Activated T-cell treated with anti-CD3 and anti-CD28 coated beads for 4 hours (primary cell): Measurements from ENCODE around the gene ABCG4.
"Not testable (repeated sequence)": the region's sequence is repeated elsewhere in the genome, so short reads cannot be mapped to it uniquely, and the experiment has no call there.

Experiments
- DNase-seq: peaks from one replicate; pipeline ENCODE4 v3.0.0-alpha.2; 2020

The ABCG4 gene

DNA sequence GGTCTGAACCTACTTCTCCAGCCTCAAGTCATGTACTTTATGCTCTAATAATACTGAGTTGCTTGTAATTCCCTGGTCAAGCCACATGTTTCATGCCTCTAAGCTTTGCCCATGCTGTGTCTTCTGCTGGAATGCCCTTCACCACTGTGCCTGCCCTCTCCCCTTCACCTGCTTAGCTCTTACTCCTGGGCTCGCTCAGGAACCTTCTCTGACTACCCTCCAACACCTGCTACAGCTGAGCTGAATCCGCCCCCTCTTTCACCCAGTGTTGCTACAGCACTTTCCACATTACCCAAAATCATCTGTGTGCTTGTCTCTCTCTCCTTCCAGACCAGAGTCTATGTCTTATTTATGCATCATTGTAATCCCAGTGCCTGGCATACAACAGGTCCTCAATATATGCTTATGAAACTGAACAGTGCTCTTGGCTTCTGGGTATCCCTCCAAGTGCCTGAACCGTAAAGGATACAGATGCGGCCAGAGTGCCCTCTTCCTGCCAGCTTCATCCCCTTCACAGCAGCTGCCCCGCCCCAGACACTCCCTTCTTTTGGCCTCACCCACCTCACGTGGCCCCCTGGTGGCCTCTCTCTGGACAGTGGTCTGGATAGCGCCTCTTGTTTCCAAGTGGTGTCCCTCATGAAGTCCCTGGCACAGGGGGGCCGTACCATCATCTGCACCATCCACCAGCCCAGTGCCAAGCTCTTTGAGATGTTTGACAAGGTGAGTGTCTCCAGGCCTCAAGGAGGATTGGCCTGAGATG lies 7.1 kb downstream of the ABCG4 start:
- DNase-seq: no peak

DNA sequence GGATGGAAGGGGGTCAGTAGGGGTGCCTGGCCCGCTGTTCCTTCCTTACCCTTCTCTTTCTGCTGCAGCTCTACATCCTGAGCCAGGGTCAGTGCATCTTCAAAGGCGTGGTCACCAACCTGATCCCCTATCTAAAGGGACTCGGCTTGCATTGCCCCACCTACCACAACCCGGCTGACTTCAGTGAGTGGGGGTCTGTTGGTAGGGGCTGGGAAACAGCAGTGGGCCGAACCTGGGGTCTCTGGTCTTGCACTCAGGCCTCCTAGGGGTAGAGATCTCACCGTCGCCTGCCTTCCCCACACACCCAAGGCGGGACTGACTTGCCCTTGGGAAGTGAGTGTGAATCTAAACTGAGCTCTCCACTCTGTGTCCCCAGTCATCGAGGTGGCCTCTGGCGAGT lies 7.6 kb downstream of the ABCG4 start:
- DNase-seq: no peak

DNA sequence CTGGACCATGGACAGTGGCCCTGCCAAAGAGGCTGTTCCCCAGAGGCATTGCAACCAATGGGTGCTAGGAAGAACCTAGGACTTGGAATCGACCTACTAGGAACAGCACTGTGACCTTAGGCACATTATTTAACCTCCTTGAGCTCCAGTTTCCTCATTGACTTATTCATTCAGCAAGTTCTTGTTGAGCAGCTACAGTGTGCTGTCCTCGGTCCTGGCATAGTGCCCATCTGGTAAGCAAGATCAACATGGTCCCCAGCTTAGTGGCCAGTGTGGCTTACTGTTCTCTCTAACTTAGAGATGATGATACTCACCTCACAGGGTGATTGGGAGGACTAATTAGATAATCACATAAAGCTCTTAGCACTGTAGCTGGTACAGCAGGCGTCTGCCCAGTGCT lies 8.2 kb downstream of the ABCG4 start:
- DNase-seq: no peak

DNA sequence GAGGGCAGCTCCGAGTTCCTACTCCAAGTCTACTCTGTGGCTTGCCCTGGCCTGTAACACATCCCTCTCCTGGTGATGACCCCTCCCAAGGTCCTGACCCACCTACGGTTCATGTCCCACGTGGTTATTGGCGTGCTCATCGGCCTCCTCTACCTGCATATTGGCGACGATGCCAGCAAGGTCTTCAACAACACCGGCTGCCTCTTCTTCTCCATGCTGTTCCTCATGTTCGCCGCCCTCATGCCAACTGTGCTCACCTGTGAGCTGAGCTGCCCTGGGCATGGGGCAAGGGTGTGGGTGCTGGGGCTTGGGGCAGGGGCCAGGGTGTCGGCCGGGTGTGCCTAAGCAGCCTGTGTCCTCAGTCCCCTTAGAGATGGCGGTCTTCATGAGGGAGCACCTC lies 9.6 kb downstream of the ABCG4 start:
- no peak for DNase-seq

DNA sequence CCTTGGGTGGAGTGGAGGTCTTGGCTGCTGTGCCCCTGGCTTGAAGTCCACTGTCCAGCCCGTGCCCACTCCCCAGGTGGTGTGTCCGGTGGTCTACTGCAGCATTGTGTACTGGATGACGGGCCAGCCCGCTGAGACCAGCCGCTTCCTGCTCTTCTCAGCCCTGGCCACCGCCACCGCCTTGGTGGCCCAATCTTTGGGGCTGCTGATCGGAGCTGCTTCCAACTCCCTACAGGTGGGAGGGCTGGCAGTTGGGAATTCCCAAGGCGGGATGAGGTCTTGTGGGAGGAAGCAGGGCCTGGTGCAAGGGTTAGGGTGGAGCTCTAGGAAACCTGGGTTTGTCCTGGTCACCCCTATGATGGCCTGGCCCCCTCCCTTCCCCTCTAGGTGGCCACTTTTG lies 11.3 kb downstream of the ABCG4 start:
- no peak for DNase-seq

DNA sequence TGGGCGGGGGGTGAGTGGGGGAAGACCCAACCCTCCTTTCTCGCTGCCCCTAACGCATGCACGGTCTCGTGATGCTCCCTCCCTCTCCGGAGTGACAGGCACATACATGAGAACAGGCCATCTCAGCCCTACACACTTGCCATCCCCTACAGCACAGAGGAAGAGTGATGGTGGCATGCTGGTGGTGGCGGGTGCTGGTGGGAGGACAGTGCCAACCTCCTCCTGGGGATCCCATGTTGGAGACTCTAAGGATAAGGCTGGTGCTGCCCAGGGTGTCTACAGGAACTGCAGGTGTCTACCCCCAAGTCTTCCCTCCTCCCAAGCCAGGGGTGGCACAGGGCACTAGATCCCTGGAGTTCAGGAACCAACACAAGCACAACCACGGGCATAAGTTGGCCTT lies 13.0 kb downstream of the ABCG4 start:
- DNase-seq: no peak

DNA sequence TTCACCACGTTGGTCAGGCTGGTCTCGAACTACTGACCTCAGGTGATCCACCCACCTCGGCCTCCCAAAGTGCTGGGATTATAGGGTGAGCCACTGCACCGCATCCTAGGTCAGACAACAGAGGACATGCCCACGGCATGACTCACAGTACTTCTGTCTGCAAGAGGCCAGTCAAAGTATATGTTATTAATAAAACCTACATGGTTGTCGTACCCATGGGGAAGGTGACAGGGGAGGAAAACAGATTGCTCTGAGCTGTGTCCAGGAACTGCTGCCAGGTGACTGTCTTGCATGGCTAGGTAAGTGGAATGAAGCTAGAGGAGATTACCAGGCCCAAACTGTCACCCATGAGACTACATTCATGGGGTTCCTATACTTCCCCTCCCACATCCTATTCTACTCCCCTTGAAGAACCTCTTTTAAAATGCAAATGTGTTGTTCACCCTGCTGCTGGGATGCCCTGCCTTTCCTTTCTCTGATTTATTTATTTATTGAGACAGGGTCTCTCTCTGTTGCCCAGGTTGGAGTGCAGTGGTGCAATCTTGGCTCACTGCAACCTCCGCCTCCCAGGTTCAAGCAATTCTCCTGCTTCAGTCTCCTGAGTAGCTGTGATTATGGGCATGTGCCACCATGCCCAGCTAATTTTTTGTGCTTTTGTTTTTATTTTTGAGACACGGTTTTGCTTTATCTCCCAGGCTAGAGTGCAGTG lies 17.7 kb downstream of the ABCG4 start:
- no peak for DNase-seq

DNA sequence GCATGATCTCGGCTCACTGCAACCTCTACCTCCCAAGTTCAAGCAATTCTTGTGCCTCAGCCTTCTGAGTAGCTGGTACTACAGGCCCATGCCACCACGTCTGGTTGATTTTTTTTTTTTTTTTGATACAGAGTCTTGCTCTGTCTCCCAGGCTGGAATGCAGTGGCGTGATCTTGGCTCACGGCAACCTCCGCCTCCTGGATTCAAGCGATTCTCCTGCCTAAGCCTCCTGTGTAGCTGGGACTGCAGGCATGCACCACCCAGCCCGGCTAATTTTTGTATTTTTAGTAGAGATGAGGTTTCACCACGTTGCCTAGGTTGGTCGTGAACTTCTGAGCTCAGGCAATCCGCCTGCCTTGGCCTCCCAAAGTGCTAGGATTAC lies 18.2 kb downstream of the ABCG4 start:
- DNase-seq: not testable (repeated sequence)

DNA sequence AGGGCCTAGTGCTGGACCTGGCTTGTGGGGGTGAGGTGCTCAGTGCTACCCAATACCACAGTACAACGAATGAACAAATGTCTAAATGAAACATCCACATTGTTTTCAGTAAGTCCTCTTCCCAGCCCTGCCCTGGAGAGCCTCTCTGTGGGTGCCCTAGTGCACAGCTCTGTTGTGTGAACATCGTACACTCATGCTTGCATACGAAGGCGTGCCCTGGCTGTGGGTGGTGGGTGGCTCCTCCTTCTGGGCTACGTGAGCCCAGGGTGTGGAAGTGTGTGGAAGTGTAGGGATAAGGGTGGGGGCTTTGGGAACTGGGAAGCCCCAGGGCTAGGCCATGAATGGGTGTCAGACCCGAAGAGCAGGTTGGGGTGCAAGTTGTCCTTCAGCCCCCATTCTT lies 19.1 kb downstream of the ABCG4 start:
- DNase-seq: no peak

DNA sequence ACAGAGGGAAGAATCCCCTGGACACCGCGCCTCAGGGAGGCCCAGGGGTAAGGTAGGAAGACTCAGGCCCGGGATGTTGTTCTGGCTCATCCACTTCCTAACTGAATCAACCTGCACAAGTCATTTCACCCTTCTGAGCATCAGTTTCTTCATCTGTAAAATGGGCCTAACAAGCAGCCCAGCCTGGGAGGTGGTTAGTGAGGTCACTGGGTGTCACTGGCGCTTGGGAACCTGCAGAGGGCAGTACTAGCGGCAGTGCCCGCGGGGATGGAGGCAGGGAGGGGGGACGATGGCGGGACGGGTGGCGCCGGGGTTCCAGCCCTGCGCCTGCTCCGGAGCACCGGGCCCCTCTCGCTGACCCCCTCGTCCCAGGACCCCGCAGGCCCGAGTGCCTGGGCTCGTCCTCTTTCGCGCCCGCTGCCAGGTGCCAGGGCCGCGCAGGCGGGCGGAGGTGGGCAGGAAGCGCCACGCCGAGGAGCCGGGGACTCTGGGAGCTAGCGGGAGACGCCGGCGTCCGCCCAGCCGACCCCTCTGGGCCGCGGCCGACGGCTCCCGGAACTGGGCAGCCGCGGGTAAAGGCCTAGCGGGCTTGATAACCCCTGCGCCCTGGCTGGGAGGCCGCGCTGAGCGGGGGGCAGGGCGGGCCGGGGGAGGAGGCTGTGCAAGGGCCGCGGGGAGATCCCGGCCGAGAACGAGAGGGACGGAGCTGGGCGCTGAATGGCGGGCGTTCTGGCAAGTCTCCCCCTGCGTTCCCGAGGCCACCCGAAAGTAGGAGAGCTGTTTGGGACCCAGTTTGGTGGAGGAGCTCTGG lies 19.8 kb downstream of the ABCG4 start, which contains the start of gene NLRX1:
TSS of gene NLRX1 (plus strand) at position 255 of the 811 bp plus-strand sequence. CDS start 2,679 bp downstream, outside the sequence.
- peak; percentile 82 for DNase-seq

DNA sequence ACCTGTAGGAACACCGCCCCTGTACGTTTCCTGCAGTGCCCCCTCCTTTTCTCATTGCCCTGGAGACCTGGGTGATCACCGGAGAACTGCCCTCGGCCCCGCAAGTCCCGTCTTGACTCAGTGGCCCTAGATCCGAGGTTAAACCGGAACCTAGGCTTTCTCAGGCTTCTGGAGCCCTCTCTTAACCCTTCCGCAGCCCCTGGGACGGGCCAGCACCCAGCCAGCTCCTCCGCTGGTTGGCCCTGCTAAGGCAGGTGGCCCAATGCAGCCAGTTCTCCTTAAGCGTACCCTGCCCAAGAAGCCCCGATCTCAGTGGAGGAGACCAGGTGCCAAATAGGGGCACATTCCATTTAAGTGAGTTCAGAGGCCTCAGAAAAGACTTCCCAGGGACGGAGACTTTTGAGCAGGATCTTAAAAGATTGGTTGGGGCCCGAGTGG lies 20.4 kb downstream of the ABCG4 start:
- no peak for DNase-seq

DNA sequence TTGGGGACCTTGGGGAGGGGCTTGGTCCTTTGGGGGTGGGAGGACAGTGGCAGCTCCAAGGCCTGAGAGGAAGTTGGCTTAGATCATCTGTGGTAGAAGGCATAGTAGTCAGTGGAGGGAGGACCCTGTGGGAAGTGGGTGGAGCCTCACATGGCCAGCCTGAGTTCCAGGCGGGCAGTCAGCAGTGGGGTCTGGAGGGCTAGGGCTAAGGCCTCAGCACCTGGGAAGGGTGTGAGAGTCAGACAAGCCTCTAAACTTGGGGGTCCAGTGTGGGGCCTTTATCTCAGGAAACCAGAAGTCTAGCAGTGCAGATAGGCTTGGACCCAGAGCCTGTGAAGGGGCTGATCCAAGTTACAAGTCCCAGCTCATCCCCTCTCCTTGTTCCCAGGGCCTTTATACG lies 23.7 kb downstream of the ABCG4 start:
- DNase-seq: no peak

DNA sequence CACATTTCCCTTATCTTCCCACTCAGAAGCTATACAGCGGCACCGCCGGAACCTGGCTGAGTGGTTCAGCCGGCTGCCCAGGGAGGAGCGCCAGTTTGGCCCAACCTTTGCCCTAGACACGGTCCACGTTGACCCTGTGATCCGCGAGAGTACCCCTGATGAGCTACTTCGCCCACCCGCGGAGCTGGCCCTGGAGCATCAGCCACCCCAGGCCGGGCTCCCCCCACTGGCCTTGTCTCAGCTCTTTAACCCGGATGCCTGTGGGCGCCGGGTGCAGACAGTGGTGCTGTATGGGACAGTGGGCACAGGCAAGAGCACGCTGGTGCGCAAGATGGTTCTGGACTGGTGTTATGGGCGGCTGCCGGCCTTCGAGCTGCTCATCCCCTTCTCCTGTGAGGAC lies 24.6 kb downstream of the ABCG4 start:
- no peak for DNase-seq

DNA sequence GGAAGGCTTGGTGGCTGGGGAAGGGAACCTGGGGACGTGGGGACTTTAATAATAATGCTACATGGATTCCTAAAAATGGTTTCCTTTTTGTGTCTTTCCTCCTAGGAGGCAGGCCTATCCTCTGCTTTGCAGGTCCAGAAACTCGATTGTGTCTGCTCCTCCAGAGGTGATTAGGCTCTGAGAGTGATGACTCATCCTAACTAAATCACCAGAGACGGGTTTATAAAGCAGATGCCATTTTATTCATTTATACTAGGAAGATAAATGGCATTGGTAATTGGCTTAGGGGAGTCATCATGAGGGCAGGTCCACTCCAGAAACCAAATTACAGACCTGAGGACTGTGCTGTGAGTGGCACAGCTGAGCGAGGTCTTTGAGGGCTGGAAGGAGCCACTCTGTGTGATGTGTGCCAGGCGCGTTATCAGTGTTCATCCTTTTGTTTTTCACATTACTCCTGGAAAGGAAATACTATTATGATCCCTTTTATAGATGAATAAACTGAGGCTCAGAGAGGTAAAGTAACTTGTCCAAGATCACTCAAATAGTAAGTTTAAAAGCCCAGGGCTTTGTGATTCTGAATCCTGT lies 26.7 kb downstream of the ABCG4 start:
- no peak for DNase-seq

DNA sequence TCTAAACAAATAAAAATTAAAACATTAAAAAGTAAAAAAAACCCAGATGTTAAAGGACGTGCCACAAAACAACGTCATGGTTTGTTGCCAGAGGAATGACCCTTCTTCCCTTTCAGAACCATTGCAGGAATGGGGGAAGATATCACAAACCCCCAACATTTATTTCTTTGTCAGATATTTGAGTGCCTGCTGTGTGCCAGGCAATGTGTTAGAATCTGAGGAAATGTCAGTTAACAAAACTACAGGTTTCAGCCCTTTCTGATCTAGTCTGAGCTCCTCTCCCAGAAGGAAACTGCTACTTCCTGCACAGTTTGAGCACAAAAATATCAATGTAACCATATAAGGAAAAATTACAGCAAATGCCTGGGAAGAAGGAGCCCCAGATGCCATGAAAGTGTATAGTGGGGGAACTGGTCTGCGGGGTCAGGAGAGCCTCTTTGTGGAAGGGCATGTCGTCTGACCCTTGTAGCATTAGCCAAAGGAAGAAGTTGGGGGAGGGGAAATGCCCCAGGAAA lies 29.4 kb downstream of the ABCG4 start:
- no peak for DNase-seq

DNA sequence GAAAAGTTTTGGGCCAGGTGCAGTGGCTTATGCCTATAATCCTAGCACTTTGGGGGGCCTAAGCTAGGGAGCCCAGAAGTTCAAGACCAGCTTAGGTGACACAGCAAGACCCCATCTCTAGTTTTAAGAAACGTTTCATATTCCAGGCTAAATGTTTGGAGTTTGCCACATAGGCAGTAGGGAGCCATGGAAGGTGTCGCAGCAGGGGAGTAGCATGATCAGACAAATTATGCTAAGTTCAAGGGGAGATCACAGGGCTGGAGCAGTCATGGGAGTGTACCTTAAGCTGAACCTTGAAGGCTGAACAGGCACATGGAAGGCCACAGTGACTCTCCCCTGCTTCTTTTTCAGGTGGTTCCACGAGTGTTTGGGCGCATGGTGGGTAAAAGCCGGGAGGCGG lies 30.5 kb downstream of the ABCG4 start:
- no peak for DNase-seq

DNA sequence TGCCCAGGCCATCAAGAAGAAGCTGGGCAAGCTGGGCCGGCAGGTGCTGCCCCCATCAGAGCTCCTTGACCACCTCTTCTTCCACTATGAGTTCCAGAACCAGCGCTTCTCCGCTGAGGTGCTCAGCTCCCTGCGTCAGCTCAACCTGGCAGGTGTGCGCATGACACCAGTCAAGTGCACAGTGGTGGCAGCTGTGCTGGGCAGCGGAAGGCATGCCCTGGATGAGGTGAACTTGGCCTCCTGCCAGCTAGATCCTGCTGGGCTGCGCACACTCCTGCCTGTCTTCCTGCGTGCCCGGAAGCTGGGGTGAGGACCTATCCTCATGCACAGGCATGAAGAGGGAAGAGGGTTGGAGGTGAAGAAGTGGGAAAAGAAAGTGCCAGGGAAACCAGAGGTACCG lies 31.1 kb downstream of the ABCG4 start:
- no peak for DNase-seq

DNA sequence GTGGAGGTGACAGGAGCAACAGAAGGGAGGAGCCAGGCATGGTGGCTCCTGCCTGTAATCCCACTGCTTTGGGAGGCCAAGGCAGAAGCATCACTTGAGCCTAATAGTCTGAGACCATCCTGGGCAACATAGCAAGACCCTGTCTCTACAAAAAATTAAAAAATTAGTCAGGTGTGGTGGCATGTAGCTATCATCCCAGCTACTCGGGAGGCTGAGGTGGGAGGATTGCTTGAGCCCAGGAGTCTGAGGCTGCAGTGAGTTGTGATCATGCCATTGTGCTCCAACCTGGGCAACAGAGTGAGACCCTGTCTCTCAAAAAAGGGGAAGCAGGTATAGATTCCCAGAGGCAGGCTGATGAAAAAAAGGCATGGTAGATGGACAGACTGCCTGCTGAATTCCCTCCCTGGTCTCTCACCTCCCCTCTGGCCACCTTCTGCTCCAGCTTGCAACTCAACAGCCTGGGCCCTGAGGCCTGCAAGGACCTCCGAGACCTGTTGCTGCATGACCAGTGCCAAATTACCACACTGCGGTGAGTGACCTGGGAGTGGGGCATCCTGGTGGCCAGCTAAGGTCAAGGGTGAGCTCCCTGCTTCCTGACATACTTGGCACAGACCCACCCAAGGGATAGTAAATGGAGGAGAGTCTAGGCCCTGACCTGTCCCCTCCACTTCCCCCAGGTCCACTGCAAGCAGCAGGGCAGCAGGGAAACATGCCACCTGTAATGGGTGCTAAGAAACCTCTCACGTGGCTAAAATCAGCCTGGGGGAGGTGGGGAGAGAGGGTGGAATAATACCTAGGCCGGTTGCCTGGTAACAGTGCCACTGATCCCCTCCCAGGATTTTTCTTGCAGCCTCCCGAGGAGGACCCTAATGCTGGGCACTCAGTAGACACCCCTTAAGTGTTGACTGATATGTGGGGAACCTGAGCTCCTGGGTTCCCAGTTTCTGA lies 32.2 kb downstream of the ABCG4 start:
- DNase-seq: no peak

DNA sequence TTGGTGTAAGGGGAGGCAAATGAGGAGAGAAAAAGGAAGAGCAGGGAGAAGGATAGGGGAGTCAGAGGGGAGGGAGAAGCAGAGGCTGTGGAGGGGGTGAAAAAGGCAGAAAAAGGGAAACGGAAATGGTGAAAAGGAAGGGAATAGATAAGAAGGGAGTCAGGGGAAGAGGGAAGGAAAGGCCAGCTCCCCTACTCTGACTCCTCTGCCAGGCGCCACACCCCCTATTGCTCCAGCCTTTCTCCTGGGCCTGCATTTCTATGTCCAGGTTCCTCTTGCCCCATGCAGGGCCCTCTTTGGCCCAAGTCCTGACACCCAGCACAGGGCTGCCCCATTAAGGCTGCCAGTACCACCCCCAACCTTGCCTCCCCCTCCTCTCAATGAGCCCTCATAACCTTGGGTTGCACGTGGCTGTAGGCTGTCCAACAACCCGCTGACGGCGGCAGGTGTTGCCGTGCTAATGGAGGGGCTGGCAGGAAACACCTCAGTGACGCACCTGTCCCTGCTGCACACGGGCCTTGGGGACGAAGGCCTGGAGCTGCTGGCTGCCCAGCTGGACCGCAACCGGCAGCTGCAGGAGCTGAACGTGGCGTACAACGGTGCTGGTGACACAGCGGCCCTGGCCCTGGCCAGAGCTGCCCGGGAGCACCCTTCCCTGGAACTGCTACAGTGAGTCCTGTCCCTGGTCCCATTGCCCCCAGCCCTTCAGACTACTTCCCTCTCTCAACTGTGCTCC lies 33.0 kb downstream of the ABCG4 start:
- DNase-seq: no peak

DNA sequence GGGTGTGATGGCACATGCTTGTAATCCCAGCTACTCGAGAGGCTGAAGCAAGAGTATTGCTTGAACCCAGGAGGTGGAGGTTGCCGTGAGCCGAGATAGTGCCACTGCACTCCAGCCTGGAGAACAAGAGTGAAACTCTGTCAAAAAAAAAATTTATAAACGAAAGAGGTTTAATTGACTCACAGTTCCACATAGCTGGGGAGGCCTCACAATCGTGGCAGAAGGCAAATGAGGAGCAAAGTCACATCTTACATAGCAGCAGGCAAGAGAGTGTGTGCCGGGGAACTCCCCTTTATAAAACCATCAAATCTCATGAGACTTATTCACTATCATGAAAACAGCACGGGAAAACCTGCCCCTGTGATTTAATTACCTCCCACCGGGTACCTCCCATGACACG lies 35.5 kb downstream of the ABCG4 start:
- not testable (repeated sequence) for DNase-seq

DNA sequence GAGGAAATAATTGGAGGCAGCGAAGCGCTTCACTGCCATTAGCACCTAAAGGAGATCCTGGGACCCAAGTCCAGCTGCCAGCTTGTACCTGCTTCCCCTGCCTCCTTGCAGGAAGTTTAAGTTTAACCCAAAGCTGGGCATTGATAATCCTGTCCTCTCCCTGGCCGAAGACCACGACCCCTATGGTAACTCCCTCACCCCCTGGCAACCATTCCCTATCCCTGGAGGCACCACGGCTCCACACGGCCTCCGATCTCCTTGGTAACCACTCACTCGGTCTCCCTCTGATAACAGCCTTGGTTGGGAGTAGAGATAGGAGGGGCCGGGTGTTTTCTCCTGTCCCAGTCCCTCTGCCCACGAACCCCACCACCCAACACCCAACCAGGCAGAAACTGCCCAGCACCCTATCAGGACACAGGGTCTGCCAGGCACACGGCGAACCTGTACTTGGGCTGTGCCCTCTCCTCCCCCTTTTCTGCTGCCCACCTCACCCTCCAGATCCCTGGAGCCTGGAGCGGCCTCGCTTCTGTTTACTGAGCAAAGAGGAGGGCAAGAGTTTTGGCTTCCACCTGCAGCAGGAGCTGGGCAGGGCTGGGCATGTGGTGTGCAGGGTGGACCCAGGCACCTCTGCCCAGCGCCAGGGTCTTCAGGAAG lies 37.3 kb downstream of the ABCG4 start:
- no peak for DNase-seq
